Measurements from ENCODE around the gene NLK. TPM values are rescaled to one million over a fixed set of nuclear protein-coding genes. Genes with fewer than 3 reads are reported as not detected.

NLK gene
- total RNA-seq, 1 experiment from 2014 or later: 31.8 TPM

GRCh38 chr17:28041068-28041843 is 1.2 kb upstream of the NLK start:
- Histone ChIP-seq H4K91ac (ENCODE audit: insufficient read length, low read depth, low read length) (no peak overlapping the region), H3K14ac (ENCODE audit: insufficient read depth, low read length) (no peak overlapping the region), H4K20me1 (ENCODE audit: control insufficient read depth, insufficient read depth, insufficient read length) (no peaks in the 10 kb centered on the region), H2AFZ (ENCODE audit: low read length) (no peak overlapping the region), H2BK15ac (ENCODE audit: low read depth, low read length) (no peak overlapping the region), H3K9me3 (ENCODE audit: control insufficient read depth, low read depth, low read length) (no peaks in the 10 kb centered on the region), H3K27me3 (ENCODE audit: insufficient read depth, low read length) (no peaks in the 10 kb centered on the region), H3K79me2 (ENCODE audit: insufficient read depth, low read length) (peaks cover 30% of the 10 kb centered on the region; the same call in 1 of the 2 replicates), H2AK5ac (ENCODE audit: insufficient read length, low read length) (no peak overlapping the region), H3K23ac (ENCODE audit: insufficient read length, low read depth, low read length) (no peak overlapping the region), H4K8ac (replicated peaks; ENCODE audit: insufficient read length, low read depth, low read length) (no peak overlapping the region), H4K5ac (ENCODE audit: insufficient read length, low read depth, low read length) (no peak overlapping the region), H3K4me2 (ENCODE audit: insufficient read depth, insufficient read length, low read length) (peak overlapping the region; percentile 66), H3K56ac (ENCODE audit: insufficient read length, low read depth, low read length) (no peak overlapping the region), H3K4me1 (ENCODE audit: insufficient read depth, low read length) (peaks cover 10% of the 10 kb centered on the region; the same call in 1 of the 2 replicates), H2BK20ac (ENCODE audit: low read depth, low read length, poor library complexity, severe bottlenecking) (no peak overlapping the region), H3K9ac (ENCODE audit: extremely low read depth, insufficient read length, low read length) (no peak overlapping the region), H2BK12ac (ENCODE audit: insufficient read length, low read depth, low read length) (no peak overlapping the region), H3T11ph (ENCODE audit: low read length) (no peak overlapping the region), H2BK5ac (ENCODE audit: insufficient read length, low read length) (no peak overlapping the region), H3K4ac (ENCODE audit: low read depth, low read length) (no peak overlapping the region), H2BK120ac (ENCODE audit: low read depth, low read length, poor library complexity, severe bottlenecking) (no peak overlapping the region), H3K79me1 (ENCODE audit: insufficient read depth, low read depth, low read length, poor library complexity, severe bottlenecking) (peaks cover 6% of the 10 kb centered on the region), H3K27ac (ENCODE audit: insufficient read length, low read depth, low read length) (no peak overlapping the region), H3K23me2 (ENCODE audit: insufficient read length, low read depth, low read length, poor library complexity, severe bottlenecking) (peaks cover 8% of the 10 kb centered on the region), H3K18ac (ENCODE audit: insufficient read length, low read depth, low read length) (no peak overlapping the region)
- Mint-ChIP-seq H3K9me3 (no peaks in the 10 kb centered on the region; a peak in 2 of 5 replicates), H3K27me3 (ENCODE audit: low read depth) (no peaks in the 10 kb centered on the region; the same call in 1 of the 2 replicates), H3K36me3 (ENCODE audit: insufficient read depth in 1 of 3, low read depth in 3 of 3) (peaks cover 6 to 21% (median 12%) of the 10 kb centered on the region in 3 experiments; a peak in 5 of 7 replicates), H3K4me1 (peaks cover 38 to 42% of the 10 kb centered on the region in 2 experiments), H3K4me3 (peak overlapping the region; percentile 81 to 91), H3K27ac (peak overlapping the region; percentile 39 to 75 (median 52); a peak in 4 of 7 replicates)
- peak; percentile 100 for DNase-seq
- no peak for TF ChIP-seq CTCF (conservative IDR thresholded peaks at IDR 0.05)
- no CpG with 5 or more reads among the region's 43 CpGs for WGBS (ENCODE audit: extremely low coverage, insufficient read length, low lambda C conversion rate)

Measured in H9 (cell line).